HepG2 (cell line): Measurements from ENCODE around the gene IVD. TPM values are rescaled to one million over a fixed set of nuclear protein-coding genes. Genes with fewer than 3 reads are reported as not detected.
A peak's percentile ranks its signal among the peaks of the same experiment; 100 is the strongest.

Experiments used
- ATAC-seq: fragments of 200-7000 bp; cut with Tn5 transposase; 3 replicates; pipeline ENCODE4 v1.9.1; 2020; ENCODE audit warnings: mild to moderate bottlenecking, moderate library complexity
- BruUV-seq: library from RNA; stranded (reverse); fragments of 400-500 nt; replicated peaks from 2 replicates; lab custom pipeline; 2021; lab: Mats Ljungman, UMichigan
- CTCF ChIA-PET: fragments of 300-600 bp; formaldehyde crosslinking; extraction: SDS; loops from one replicate; lab custom pipeline; 2021; ENCODE audit warnings: low total read pairs, inconsistent platforms, low intra/inter-chr PET ratio; lab: Yijun Ruan, JAX
- POLR2A ChIA-PET: fragments of 350-600 bp; sonication (Branson Sonifier 250); formaldehyde crosslinking; loops from one replicate; lab custom pipeline; 2020; ENCODE audit warnings: antibody characterized with exemption, inconsistent platforms; lab: Yijun Ruan, JAX
- DNase-seq: peaks from one replicate; pipeline ENCODE4 v3.0.0-alpha.2; 2015; ENCODE audit warnings: low spot score
- FAIRE-seq: peaks from 3 replicates; lab custom pipeline; 2011; peaks lifted over from hg19 to GRCh38; lab: Jason Lieb, UNC
- H2AFZ ChIP-seq: one replicate; pipeline ENCODE4 v1.6.1; 2011; ENCODE audit warnings: low read length, inconsistent platforms
- H3K27ac ChIP-seq: fragments of 300-600 bp; 3 replicates; pipeline ENCODE4 v1.8.0; 2011; ENCODE audit warnings: mixed run types, mild to moderate bottlenecking, mixed read lengths, low read length, inconsistent platforms; ENCODE audit not compliant: insufficient read depth; ENCODE audit errors: extremely low read length
- H3K27me3 ChIP-seq, 2 experiments: fragments of 200-600 bp in 1 of 2; 2 replicates in 1 of 2; 3 replicates in 1 of 2; pipeline versions ENCODE4 v1.6.0 to v1.8.0; 2011; ENCODE audit warnings: low read length in 2 of 2, mild to moderate bottlenecking in 2 of 2, moderate library complexity in 2 of 2, inconsistent platforms in 1 of 2; ENCODE audit not compliant: insufficient read depth in 2 of 2, control insufficient read depth in 1 of 2
- H3K36me3 ChIP-seq, 2 experiments: fragments of 200-600 bp in 1 of 2; replicated peaks in 1 of 2; 2 replicates in 1 of 2; 3 replicates in 1 of 2; pipeline versions ENCODE4 v1.5.1 to v1.8.0; 2011; ENCODE audit warnings: low read length in 2 of 2, inconsistent platforms in 1 of 2; ENCODE audit not compliant: insufficient read depth in 2 of 2, control insufficient read depth in 1 of 2
- H3K4me1 ChIP-seq: 2 replicates; pipeline ENCODE4 v1.5.1; 2012; ENCODE audit warnings: low read length, inconsistent platforms; ENCODE audit not compliant: insufficient read depth
- H3K4me2 ChIP-seq: 2 replicates; pipeline ENCODE4 v1.6.0; 2011; ENCODE audit warnings: low read depth, low read length, inconsistent platforms
- H3K4me3 ChIP-seq, 3 experiments: fragments of 200-600 bp in 1 of 3; sonication (generic), shearing (Covaris generic) in 1 of 3; replicated peaks in 1 of 3; 2 replicates each; pipeline ENCODE4 v1.5.1; 2011 to 2016; ENCODE audit warnings: low read length in 3 of 3, inconsistent platforms in 2 of 3, low read depth in 2 of 3, mild to moderate bottlenecking in 2 of 3, control low read depth in 1 of 3, mixed read lengths in 1 of 3; ENCODE audit not compliant: insufficient read depth in 1 of 3
- H3K79me2 ChIP-seq: one replicate; pipeline ENCODE4 v1.6.1; 2011; ENCODE audit warnings: low read length, inconsistent platforms; ENCODE audit not compliant: insufficient read depth
- H3K9ac ChIP-seq: 2 replicates; pipeline ENCODE4 v1.6.0; 2011; ENCODE audit warnings: mild to moderate bottlenecking, low read depth, low read length, inconsistent platforms; ENCODE audit not compliant: insufficient read depth
- H3K9me3 ChIP-seq: 2 replicates; pipeline ENCODE4 v1.5.1; 2012; ENCODE audit warnings: mild to moderate bottlenecking, low read length
- H4K20me1 ChIP-seq: 2 replicates; pipeline ENCODE4 v1.6.0; 2011; ENCODE audit warnings: inconsistent platforms, mild to moderate bottlenecking, low read length, moderate library complexity; ENCODE audit not compliant: insufficient read depth
- ETS1 ChIP-seq: sonication (generic); formaldehyde crosslinking; IDR thresholded peaks from 2 replicates; pipeline ENCODE4 v1.4.0; 2020; ENCODE audit warnings: missing genetic modification reagents
- RBM22 ChIP-seq: fragments of 200-400 bp; formaldehyde crosslinking; optimal IDR thresholded peaks from 2 replicates; pipeline ENCODE3; 2017; ENCODE audit warnings: mild to moderate bottlenecking, low read length, moderate library complexity
- ZBTB34 ChIP-seq: sonication (generic); formaldehyde crosslinking; IDR thresholded peaks from 2 replicates; pipeline ENCODE4 v1.8.0; 2022; ENCODE audit warnings: mild to moderate bottlenecking, missing genetic modification reagents
- WGBS: methylation state at CpG from one replicate; pipeline ENCODE4 v1.1.6; 2017; ENCODE audit warnings: low lambda C conversion rate; 5-methylcytosine and 5-hydroxymethylcytosine counted together
- in situ Hi-C: cut with HindIII; loops from 2 replicates; pipeline ENCODE4 v1.10.0; 2017; ENCODE audit warnings: low pct_unique_long_range_greater_than_20kb; ENCODE audit not compliant: extremely low pct_ligation_motif_present
- intact Hi-C: fragments of 100-400 bp; cut with micrococcal nuclease; formaldehyde crosslinking; loops from one replicate; pipeline ENCODE4 v1.10.0; 2022; ENCODE audit not compliant: unreplicated experiment
- polyA plus RNA-seq, 8 experiments: library from polyadenylated mRNA; depleted of rRNA in 3 of 8; stranded (reverse) in 7 of 8; unstranded in 1 of 8; fragments of >200 nt; fragmentation: Illumina TruSeq in 4 of 8; extraction: Trizol in 4 of 8; gene quantifications; 2 replicates each; pipeline versions ENCODE4 v1.2.1 to v1.2.3, GENCODE V29; 2011 to 2016; ENCODE audit warnings: low read depth in 4 of 8, missing spikeins in 1 of 8, mixed read lengths in 1 of 8; ENCODE audit not compliant: insufficient read depth in 1 of 8
- total RNA-seq, 5 experiments: library from RNA; depleted of rRNA; stranded (reverse); fragments of >200 nt; fragmentation: Illumina TruSeq; extraction: Trizol; gene quantifications; 2 replicates each; pipeline ENCODE4 v1.2.3, GENCODE V29; 2016; ENCODE audit warnings: low read depth in 1 of 5

The IVD gene
- total and polyA plus RNA-seq, 2 of the 13 experiments (the other 11 are each of a cell fraction or from before 2014, with no cell fraction given): 48.0 to 53.9 TPM

DNA sequence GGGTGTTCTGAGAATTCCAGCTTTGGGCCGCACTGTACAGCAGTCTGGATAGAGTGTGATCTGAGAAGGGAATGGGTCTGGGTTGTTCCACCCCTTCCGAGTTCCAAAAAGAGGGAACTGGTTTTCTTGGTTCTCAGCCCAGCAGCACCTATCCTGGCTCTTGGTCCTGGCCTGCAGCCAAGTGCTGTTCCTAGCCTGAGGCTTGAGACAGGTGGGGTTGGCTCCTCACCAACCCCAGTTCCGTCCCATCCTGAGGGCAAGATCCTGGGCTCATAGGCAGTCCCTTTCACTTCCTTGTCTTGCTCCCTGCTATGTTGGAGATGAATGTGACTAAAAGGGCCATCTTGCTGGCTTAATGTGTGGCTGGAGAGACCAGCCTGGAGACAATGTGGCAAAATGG, 15.2 kb downstream of the IVD start:
- Histone ChIP-seq H4K20me1 (no peaks in the 10 kb centered on the region; the same call in 1 of the 2 replicates), H3K4me2 (no peak overlapping the region), H3K4me3 (no peak overlapping the region), H3K9me3 (no peaks in the 10 kb centered on the region), H3K9ac (no peak overlapping the region), H3K79me2 (no peaks in the 10 kb centered on the region), H3K4me1 (peaks cover 10% of the 10 kb centered on the region), H3K36me3 (peaks cover 2 to 17% of the 10 kb centered on the region in 2 experiments; a peak in 4 of 5 replicates), H3K27ac (no peak overlapping the region), H3K27me3 (no peaks in the 10 kb centered on the region; a peak in 1 of 5 replicates), H2AFZ (no peak overlapping the region)
- TSS peak; percentile 43 for BruUV-seq
- ATAC-seq: no peak; the same call in 2 of the 3 replicates
- FAIRE-seq: no peak
- no peak for TF ChIP-seq ZBTB34 (CRISPR knock-in tag)
- no peak for TF ChIP-seq ETS1 (CRISPR knock-in tag)
- TF ChIP-seq RBM22: peak; percentile 48
- in situ Hi-C loops: loop anchor here (5.0 kb wide), 1 partner anchor 73 kb away; no protein-coding TSS in a partner anchor
- ChIA-PET POLR2A (interaction anchor here (1.3 to 1.8 kb wide), 2 partner anchors 15 to 52 kb away, joined by 4 to 5 read pairs; partner anchors contain the start of gene IVD), CTCF (interaction anchor here (1.7 to 3.9 kb wide), 4 partner anchors 52 to 100 kb away, joined by 6 to 32 read pairs (median 12); partner anchors contain the start of gene INAFM2)
- no peak for DNase-seq
- 86% methylated on average over 3 of the region's 3 CpGs for WGBS
- intact Hi-C loops: loop anchor here (2.0 to 5.0 kb wide), 2 partner anchors 80 to 98 kb away; partner anchors contain the start of genes CCDC9B and INAFM2
